A549 treated with GW870086 at 1 μM for 4 hours (cell line): ENCODE data around the gene RPS24. TPM values are rescaled to one million over a fixed set of nuclear protein-coding genes. Genes with fewer than 3 reads are reported as not detected.

Experiments
- total RNA-seq: library from RNA; stranded (reverse); fragments of 200-300 nt; extraction: Qiagen RNA extraction; gene quantifications from 5 replicates; pipeline ENCODE4 v1.2.3, GENCODE V29; 2022; ENCODE audit warnings: low read depth

The RPS24 gene
- 2,682 to 4,006 TPM (median 2,926 TPM) in 5 replicates for total RNA-seq

GRCh38 chr10:78033637-78034470, at the start of gene RPS24:
RPS24 (plus strand) TSS chr10:78033863; CDS start chr10:78033902, 39 bp downstream.

GRCh38 chr10:78029269-78030226, 4.1 kb upstream of the RPS24 start, which contains the start of gene POLR3A:
POLR3A (minus strand) TSS chr10:78029515; CDS start chr10:78029407, 108 bp downstream.

Other genes with a start within 250 kb of the RPS24 start
- 28.9 to 35.7 TPM (median 33.1 TPM) in 5 replicates for gene DLG5, start 107.1 kb upstream of the RPS24 start, total RNA-seq
- 12.2 to 14.2 TPM (median 13.7 TPM) in 5 replicates for gene POLR3A, start 4.3 kb upstream of the RPS24 start, total RNA-seq